GM18867 (cell line): ENCODE data around the gene IGFBP1.

Experiments
- ATAC-seq: cut with Tn5 transposase; IDR thresholded peaks from one replicate; pipeline ENCODE4 v1.9.1; 2021; ENCODE audit warnings: mild to moderate bottlenecking, moderate library complexity; ENCODE audit not compliant: unreplicated experiment

The IGFBP1 gene

DNA sequence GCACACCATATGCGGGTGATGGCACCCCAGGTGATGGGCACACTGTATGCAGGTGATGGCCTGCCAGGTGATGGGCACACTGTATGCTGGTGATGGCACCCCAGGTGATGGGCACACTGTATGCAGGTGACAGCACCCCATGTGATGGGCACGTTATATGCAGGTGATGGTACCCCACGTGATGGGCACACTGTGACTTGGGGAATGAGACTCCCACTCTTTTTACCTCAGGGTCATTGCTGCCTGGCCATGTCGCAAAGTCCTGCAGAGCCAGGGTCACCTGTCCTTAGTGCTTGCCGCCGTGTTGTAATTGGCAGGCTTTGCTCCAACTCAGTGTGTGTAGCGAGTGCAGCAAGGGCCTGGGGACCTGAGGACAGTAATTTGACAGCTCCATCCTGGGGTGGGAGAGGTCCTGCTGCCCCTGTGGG is 7.8 kb upstream of the IGFBP1 start:
- no peak for ATAC-seq

DNA sequence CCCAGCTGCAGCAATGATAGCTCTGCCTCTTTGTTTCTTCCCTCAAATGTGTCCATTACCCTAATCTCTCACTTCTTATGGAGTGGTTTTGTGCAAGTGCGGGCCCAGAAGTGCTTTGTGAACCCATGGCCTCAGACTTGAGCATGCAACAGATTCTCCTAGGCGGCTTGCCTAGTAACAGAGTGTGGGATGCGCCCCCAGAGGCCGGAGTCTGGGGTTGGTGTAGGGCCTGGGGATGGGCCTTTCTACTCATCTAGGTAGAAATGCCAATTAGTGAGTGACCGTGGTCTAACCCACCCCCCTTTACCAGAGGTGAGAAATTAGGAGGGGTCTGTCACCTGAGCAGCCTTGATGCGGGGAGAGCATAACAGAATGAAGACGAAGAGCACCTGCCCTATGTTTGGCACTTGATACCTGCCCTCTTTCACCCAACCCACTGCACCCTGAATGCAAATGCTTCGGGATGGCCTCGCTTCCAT is 7.0 kb upstream of the IGFBP1 start:
- ATAC-seq: no peak

- no peak for ATAC-seq
Measured at GRCh38 chr7:45881759-45882464, 6.4 kb upstream of the IGFBP1 start.

DNA sequence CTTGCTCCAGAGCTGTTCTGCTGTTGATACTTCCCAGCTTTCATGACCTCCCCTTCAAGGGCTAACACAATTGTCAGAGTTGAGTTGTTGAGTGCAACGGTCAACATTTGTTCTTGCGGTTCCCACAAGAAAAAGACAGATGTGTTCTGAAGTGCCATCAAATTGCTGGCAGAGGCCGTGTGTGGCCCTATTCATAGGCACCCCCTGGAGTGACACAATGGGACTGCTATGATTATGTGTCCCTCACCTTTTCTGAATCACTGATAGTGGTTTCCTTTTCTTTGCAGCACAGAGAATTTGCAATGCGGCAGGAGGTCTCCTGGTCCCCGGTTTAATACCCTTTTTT is 5.8 kb upstream of the IGFBP1 start:
- ATAC-seq: no peak

DNA sequence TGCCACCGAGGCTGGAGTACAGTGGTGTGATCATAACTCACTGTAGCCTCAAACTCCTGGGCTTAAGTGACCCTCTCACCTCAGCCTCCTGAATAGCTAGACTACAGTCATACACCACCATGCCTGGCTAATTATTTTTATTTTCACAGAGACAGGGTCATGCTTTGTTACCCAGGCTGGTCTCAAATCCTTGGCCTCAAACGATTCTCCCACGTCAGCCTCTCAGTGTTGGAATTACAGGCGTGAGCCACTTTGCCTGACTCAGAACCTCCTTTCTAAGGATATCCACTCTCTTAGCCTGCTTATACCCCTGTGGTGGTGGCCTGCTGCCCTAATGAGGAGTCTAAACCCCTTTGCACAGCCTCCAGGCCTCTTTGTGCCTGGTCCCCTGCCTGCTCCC is 4.2 kb upstream of the IGFBP1 start:
- ATAC-seq: no peak

DNA sequence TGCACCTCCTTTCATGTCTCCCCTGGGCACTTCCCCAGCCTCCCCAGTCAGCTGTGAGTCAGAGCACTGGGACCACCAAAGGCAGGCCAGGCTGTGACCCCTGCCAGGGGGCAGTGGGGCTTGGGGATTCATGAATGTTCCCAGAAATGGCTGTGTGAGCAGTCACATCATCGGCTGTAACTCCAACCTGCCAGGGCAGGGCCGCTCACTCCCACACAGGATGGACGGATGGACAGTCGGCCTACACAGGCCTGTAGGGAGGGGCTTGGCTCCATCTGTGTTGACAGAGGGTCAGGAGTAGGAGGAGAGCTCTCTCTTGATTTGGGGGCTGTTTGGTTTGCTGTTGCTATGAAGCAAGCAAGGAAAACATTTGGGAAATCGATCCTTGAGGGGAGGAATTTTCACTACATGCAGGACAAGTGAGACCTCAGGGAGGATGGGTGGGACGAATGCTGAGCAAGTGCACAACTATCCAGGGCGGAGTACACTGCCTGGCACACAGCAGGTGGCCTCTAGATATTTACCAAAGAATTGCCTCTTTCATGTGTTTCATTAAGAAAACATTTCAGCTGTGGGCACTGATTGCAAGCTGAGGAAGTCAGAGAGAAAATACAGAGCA is 2.9 kb upstream of the IGFBP1 start:
- no peak for ATAC-seq

DNA sequence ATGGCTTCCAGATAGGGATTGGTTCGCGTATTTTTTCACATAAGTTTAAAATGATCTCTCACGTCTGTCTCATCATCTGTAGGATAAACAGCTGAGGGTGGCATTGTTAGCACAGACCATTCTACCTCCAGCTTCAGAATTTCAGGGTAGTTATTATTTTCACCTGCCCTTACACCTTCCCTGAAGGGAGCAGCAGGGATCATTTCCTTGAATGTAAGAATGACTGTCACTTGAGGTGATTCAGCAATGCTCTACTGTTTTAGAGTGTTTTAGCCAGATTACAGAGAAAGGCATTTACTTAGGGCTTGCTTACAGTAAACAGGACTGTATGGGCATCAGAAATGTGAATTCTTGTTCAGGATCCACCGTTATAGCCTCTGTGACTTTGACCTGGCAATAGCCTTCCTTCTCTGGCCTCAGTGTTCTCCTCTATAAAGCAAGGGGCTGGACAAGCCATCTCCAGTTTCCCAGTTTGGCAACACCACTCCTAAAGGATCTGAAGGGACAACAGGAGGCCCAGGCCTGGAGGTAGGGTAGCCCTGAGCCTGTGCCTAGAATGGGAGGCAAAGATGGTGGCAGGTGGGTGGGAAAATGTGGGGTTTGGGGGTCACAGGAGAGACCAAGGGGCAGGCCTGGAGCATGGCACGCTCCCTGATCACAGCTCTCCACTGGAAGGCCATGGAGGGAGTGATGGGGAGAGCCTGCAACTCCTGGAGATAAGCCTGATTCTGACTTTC is 1.2 kb upstream of the IGFBP1 start:
- ATAC-seq: no peak

- no peak for ATAC-seq
Measured at GRCh38 chr7:45888993-45889366, 692 bp downstream of the IGFBP1 start.

DNA sequence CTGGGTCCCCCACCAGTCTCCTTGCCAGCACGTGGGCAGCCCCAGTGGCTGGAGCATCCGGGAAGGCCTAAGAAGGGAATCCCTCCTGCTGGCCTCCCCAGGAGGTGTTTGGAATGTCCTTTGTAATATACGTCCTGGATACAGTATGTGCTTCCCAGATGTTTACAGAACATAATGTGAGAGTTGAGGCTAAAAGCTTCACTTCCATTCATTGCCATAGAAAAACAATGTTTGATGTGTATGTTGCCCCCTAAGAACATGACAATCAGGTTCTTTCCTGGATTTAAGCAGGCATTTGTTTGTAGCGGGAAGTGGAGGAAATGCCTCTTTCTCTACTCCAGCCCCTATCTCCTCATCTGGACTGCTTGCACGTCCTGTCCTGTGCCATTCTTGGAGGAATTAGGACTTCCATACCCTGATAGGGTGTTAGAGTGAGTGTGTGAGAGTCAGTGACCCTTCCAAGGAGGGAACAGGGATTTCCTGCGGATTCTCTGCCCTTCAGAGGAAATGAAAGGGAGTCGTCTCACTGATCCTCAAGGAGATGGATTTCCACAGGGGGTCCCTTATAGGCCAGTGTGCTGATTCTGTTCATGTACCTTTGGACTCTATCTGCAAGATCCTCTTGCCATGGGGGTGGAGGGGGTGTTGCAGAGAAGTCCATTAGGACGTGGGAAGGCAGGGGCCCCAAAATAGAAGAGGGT is 1.2 kb downstream of the IGFBP1 start:
- ATAC-seq: no peak

GRCh38 chr7:45890125-45890901 is 2.0 kb downstream of the IGFBP1 start:
- ATAC-seq: no peak

DNA sequence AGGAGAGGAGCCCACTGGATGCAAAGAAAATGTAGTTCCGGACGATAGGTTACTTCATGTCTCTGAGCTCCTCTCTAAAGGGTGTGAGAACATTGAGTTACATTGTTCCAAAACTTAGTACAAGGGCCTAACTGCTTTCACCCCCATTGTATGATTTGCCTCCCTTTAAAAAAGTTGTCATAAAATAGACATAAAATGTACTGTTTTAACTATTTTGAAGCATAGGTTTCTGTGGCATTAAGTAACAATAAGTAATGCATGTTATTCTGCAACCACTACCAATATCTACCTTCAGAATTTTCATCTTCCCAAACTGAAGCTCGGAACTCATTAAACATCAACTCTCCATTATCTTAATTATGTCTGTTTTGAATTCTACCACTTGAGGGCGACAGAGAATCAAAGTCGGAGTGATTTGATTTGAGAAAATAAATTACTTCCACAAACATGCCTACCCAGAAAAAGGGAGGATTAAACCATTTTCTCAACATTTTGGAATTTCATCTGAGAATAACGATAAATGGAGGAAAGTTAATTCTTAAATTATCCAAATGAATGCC is 2.7 kb downstream of the IGFBP1 start:
- no peak for ATAC-seq

- ATAC-seq: no peak
Measured at GRCh38 chr7:45891462-45892402, 3.4 kb downstream of the IGFBP1 start.

- ATAC-seq: no peak
Measured at GRCh38 chr7:45892407-45893035, 4.2 kb downstream of the IGFBP1 start.

DNA sequence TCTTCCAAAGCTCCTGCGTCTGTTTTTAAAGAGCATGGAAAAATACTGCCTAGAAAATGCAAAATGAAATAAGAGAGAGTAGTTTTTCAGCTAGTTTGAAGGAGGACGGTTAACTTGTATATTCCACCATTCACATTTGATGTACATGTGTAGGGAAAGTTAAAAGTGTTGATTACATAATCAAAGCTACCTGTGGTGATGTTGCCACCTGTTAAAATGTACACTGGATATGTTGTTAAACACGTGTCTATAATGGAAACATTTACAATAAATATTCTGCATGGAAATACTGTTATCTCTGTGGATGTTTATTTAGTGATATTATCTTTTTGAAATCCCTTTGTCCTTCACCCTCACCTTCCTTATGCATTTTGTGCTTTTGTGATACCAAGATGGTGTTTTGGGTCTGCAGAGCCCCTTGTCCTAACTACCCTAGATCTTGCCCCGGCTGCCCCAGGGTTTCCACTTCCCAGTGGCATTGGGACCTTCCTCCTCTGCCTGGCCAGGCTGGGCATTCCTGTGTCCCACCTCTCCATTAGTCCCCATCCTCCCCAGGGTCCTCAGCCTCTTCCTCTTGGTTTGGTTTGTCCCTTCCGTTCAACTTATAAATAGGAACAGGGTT is 5.2 kb downstream of the IGFBP1 start:
- no peak for ATAC-seq

DNA sequence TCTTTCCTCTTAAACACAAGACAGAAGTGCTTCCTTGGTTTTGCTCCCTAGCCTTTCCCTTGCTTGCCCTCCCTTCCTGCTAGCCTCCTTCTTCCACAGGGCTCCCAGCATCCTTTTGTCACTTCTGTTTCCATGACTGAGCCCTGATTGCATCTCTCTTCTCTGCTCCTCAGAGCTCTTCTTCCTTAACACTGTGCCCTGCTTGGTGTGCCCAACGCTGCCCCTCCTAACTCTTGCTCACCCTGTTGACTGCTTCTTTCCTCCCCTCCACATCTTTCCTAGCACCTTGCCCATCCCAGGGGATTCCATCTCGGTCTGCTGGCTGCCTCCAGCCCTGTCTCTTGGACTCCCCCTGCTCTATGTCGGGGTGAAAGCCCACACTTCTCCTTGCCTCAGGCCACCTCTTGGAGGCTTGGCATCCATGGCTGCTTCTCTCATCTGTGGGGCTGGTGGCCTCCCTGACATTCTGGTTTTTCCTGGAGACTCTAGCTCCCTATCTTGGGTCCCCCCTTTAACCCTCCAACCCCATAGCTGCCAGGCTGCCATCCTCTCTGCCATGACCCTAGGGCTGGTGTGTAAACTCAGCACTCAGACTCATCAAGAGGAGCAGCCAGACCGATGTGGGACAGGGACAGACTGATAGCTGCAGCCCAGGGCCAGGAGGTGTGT is 5.8 kb downstream of the IGFBP1 start:
- ATAC-seq: no peak

GRCh38 chr7:45894665-45895062 is 6.4 kb downstream of the IGFBP1 start:
- ATAC-seq: no peak

DNA sequence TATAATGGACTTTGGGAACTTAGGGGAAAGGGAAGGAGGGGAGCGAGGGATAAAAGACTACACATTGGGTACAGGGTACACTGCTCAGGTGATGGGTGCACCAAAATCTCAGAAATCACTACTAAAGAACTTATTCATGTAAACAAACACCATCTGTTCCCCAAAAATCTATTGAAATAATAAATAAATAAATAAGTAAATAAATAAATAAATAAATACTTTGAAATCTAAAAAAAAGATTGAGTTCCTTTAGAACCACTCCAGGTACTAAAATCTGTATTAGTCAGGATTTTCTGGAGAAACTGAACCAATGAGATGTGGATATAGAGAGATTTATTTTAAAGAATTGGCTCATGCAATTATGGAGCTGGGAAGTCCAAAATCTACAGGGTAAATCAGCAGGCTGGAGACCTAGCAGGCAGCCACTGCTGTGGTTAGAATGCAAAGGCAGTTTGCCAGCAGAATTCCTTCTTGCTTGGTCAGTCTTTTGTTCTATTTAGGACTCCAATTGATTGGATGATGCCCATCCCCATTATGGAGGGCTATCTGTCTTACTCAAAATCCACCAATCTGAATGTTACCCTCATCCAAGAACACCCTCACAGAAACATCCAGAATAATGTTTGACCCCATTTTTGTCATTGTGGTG is 8.9 kb downstream of the IGFBP1 start:
- no peak for ATAC-seq
